Measurements from ENCODE around the gene DNM2. TPM values are rescaled to one million over a fixed set of nuclear protein-coding genes. Genes with fewer than 3 reads are reported as not detected.
A peak's percentile ranks its signal among the peaks of the same experiment; 100 is the strongest.

Gene DNM2
- total and polyA plus RNA-seq, 9 of the 15 experiments (the other 6 are each of a cell fraction or from before 2014, with no cell fraction given), result 2.2 to 161 (median 72.6) TPM

GRCh38 chr19:10769533-10770491, 51.9 kb downstream of the DNM2 start (continued):
- TF ChIP-seq REST (IDR thresholded peaks at IDR 0.05; ENCODE audit: borderline replicate concordance) (peak; percentile 34; the same call in 1 of the 2 replicates), REST (CRISPR knock-in tag; IDR thresholded peaks at IDR 0.05; ENCODE audit: low read depth) (no peak), ESRRA (IDR thresholded peaks at IDR 0.05; ENCODE audit: borderline replicate concordance, low read depth) (peak; percentile 84), FOXA3 (CRISPR knock-in tag; conservative IDR thresholded peaks at IDR 0.05 in 1 of 2, IDR thresholded peaks at IDR 0.05 in 1 of 2) (0 out of 4 replicates have a peak, but pooled peaks of 1 of the 2 experiments have one; percentile 31), RBM25 (IDR thresholded peaks at IDR 0.05; ENCODE audit: low read depth, low read length, severe bottlenecking) (peak; percentile 95), ZNF23 (CRISPR knock-in tag; IDR thresholded peaks at IDR 0.05) (no peak), NEUROD1 (IDR thresholded peaks at IDR 0.05; ENCODE audit: borderline replicate concordance, low read depth, low read length, partially characterized antibody) (no peak), KDM1A (IDR thresholded peaks at IDR 0.05) (peak; percentile 74 to 87), SMAD4 (CRISPR knock-in tag; conservative IDR thresholded peaks at IDR 0.05) (0 out of 2 replicates have a peak, but pooled peaks have one; percentile 19), BCOR (IDR thresholded peaks at IDR 0.05) (peak; percentile 97), MAZ (CRISPR knock-in tag; conservative IDR thresholded peaks at IDR 0.05 in 1 of 2, IDR thresholded peaks at IDR 0.05 in 1 of 2) (0 out of 4 replicates have a peak, but pooled peaks of 1 of the 2 experiments have one; percentile 26), USF1 (CRISPR knock-in tag; IDR thresholded peaks at IDR 0.05) (peak; percentile 58), CTCF (IDR thresholded peaks at IDR 0.05 in 2 of 3, conservative IDR thresholded peaks at IDR 0.05 in 1 of 3; ENCODE audit: insufficient read depth in 2 of 3, low read depth in 1 of 3, low read length in 3 of 3) (peak; percentile 36 to 59 (median 53); a peak in 5 of 6 replicates), MAX (CRISPR knock-in tag; IDR thresholded peaks at IDR 0.05) (0 out of 2 replicates have a peak, but pooled peaks have one; percentile 19)
